Activated naive CD4-positive, alpha-beta T cell treated with anti-CD3 and anti-CD28 coated beads, Interleukin-2, amount 10 ng/mL, durations not matched to agents 5 hours and 36 hours (primary cell): Measurements from ENCODE around the gene VWF. TPM values are rescaled to one million over a fixed set of nuclear protein-coding genes. Genes with fewer than 3 reads are reported as not detected.

Source experiments
- total RNA-seq, 2 experiments: library from RNA; stranded (reverse); gene quantifications; one replicate each; pipeline ENCODE4 v1.2.3, GENCODE V29; 2021

The VWF gene
- total RNA-seq = under 1 TPM; 0.08 to 0.24 TPM

DNA sequence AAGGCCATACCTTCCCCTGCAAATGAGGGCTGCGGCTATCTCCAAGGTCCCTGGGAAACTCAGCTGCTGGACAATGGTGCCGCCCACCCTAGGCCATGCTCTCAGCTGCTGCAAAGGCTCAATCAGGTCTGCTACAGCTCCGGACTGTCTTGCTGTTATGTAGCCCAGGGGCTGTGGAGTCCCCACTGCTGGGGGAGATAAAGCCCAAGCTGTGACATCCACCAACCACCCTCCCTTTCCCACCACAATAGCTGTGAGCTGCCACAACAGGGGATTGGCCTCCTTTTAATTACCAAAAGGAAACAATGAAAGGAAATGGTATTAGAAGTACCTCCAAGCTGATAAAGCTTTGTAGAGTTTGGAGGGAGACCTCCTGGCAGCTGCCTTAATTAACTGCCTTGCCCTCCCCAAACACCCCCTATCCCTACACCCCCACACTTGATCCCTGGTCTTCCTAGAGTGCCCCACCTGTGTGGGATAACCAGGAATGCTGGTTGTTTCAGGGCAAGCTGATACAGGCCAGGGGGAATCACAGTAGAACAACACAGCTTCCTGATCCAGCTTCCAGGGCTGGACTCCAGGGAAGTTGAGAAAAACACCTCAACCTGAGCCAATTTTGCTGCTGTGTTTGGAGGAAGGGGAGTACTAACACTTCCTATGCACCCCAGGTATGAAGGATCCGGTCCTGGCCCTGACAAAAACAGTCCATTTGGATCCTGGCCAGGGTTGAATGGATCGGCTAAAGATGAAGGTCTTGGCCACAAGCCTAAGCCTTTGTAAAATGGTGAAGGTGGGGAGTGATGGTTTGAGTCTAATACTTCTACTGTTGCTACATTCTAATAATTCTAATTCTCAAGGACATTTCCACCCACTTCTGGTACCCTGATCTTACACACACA is at the start of gene VWF:
Gene VWF (minus strand): TSS at position 260 of the 899 bp plus-strand sequence. CDS start 1,474 bp downstream, outside the sequence.

DNA sequence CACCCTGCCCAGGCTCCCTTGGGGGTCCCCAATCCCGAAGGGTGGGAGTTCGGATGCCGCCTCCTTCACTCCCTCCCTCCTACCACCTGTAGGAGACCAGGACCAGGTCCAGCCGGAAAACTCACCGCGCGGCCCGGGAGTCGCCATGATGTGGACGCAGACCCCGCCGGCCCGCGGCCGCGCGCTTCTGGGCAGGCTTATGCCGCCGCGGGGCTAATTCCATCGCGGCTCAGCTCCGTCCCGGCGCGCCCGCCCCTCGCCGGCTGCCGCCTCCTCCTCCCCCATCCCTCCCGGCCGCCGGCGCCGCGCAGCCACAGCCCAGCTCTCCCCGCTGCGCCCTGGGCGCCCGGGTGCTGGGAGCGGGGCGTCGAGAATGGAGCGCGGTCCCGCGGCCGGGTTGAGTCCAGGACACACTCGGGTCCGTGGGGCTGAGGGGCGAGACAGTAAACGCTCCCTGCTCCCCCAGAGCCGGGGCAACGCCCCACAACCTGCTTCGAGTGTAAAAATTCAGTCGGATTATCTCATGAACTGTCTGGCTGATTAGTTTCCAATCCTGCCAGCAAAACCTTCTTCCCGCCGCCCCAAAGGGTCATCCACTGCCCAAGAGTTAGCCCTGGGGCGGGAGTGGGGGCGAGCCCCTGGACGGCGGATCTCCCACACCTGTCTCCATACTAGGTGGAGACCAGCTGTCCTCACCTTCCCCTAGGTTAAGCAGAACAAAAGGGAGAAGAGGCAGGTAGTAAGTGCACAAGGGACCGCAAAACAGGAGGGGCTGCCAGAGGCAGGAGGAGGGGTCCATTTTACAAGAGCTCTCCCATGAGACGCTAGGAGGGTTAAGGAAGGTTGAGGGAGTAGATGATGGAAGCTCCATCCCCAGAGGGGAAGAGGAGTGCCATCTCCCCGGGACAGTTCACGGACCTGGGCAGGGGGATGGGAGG is 179.1 kb downstream of the VWF start, which contains the start of gene ANO2:
Gene ANO2 (minus strand): TSS at position 189 of the 938 bp plus-strand sequence. CDS start 42 bp downstream, at position 147.

Other genes starting within 250 kb of the VWF start
- not detected for gene ANO2, start 179.4 kb downstream of the VWF start, total RNA-seq
- 1 to 10 TPM in 1 of 2 experiments, under 1 TPM in 1; 0.91 to 1.3 TPM for gene CD9, start 75.7 kb upstream of the VWF start, total RNA-seq
- not detected for gene PLEKHG6, start 186.0 kb upstream of the VWF start, total RNA-seq
- 10 to 100 TPM; 55.4 to 59.9 TPM for gene TNFRSF1A, start 217.4 kb upstream of the VWF start, total RNA-seq